Measurements from ENCODE around the gene TNIP1.

DNA sequence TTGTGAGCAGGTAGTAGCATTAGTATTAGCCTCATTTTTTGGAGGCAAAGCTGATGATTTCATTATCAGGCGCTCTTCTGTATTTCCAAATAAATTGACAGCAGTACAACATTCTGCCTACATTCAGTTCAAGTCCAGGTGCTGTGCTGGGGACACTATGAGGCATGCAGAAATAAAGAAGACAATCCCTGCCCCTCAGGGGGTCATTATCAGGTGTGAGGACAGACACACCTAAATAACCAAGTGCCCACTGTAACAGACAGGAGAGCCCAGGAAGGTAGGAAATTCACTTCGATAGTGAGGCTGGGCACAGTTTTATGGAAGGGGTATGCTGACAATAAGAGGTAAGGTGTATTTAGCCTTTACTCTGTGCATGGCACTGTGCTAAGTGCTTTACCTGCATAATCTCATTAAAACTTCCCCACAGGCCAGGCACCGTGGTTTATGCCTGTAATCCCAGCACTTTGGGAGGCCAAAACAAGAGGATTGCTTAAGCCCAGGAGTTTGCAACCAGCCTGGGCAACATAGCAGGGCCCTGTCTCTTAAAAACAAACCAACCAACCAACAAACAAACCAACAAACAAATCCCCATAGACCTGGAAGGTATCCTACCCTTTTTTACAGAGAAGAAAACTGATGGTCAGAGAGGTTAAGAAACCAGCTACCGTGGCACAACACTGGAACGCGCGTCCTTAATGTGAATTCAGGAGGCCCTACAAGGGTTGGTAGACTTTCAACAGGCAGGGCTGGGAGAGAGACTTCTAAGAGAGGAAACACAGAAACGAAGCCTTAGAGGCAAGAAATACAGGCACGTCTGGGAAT lies 77.9 kb downstream of the TNIP1 start:
- TF ChIP-seq POLR2AphosphoS5 (IDR thresholded peaks at IDR 0.05) (no peak), POLR2A (IDR thresholded peaks at IDR 0.05) (no peak), EP300 (IDR thresholded peaks at IDR 0.05) (no peak)
- TF ChIP-seq, protein P1, sequence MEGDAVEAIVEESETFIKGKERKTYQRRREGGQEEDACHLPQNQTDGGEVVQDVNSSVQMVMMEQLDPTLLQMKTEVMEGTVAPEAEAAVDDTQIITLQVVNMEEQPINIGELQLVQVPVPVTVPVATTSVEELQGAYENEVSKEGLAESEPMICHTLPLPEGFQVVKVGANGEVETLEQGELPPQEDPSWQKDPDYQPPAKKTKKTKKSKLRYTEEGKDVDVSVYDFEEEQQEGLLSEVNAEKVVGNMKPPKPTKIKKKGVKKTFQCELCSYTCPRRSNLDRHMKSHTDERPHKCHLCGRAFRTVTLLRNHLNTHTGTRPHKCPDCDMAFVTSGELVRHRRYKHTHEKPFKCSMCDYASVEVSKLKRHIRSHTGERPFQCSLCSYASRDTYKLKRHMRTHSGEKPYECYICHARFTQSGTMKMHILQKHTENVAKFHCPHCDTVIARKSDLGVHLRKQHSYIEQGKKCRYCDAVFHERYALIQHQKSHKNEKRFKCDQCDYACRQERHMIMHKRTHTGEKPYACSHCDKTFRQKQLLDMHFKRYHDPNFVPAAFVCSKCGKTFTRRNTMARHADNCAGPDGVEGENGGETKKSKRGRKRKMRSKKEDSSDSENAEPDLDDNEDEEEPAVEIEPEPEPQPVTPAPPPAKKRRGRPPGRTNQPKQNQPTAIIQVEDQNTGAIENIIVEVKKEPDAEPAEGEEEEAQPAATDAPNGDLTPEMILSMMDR (IDR thresholded peaks at IDR 0.05): no peak
